NCI-H2227 treated with DMSO at 0.1 percent for 48 hours (cell line): ENCODE results near the gene MRPL36.
"Not testable (repeated sequence)": the region's sequence is repeated elsewhere in the genome, so short reads cannot be mapped to it uniquely, and the experiment has no call there.

ENCODE experiments used
- DNase-seq: peaks from one replicate; lab custom pipeline; 2025; lab: John Stamatoyannopoulos, UW

MRPL36 gene

DNA sequence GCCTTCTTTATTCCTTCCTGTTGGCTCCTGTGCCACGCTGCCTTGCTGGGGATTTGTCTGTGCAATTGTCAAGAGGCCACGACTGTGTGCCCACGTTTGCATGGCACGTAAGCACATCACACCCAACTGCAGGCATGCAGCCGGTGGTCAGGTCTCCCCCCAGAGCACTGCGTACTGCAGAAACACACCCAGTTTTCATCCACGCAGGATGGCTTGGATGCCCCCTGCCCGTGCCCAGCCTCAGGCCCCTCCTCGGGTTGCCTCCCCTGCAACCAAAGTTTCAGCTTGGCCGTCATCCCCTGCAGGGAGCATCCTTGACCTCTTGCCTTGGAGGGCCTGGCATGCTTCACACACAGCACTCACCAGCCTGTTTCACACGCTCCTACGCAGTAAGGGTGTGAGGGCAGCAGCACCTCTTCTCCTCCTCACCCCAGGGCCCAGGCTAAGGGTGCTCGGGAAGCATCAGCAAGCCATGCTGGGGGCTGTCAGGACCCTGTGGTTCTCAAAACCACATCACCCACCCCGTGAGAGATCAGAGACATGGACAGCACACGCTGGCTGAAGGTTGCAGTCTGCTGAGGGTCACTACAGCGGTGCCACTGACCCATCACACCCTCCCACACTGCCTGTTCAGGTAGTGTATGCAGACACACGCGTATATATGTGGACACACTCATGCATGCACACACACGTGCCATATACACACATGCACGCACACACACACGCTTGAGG is 3.1 kb downstream of the MRPL36 start:
- no peak for DNase-seq

DNA sequence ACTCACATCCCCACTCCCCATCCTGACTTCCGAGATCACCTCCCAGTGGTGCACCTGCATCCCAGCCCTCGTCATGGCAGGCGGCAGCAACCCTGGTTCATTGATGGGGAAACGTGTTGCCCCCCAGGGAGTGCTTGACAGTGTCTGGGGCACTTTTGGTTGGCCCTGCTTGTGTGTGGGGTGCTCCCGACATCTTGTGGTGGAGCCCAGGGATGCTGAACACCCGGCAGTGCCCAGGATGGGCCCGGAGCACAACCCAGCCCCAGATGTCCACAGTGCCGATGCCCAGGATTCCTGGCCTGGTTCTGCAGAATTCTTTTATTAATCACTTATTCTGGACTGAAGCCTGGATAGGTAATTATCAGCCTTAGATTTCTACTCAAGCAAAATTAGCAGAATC is 3.7 kb downstream of the MRPL36 start:
- DNase-seq: no peak

DNA sequence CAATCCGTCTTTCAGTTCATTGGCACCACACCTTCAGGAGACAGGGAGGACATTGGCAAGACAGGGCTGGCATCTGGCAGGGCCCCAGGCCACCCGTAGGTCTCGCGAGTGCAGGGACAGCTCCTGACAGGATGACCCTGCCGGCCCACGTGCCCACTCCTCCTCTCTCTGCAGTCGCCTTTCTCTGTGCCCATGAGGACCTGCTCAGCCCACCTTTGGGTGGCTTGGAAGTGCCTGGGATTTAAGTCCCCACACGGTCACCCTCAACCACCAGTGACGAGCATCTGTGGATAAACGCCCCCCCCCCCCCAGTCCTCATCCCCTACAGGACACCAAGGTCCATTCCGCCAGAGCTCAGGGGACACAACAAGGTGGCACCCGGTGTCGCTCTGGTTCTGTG is 4.1 kb downstream of the MRPL36 start:
- no peak for DNase-seq

DNA sequence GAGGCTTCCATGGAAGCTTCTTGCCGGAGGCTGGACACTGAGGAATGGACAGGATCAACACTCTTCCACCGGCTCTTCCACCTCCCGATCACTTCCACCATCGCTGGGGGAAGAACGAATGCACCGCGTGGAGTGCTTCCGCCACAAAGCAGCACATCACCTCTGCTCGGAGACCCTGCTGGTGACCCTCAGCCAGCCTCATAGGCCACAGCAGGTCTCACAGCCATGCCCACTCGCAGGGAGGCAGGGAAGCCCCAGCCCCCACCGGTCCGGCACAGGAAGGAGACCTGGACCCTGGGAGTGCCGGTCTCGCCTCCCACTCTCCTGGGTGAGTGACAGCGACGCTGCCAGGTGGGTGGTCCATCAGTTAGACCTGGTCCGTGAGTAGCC is 4.7 kb downstream of the MRPL36 start:
- no peak for DNase-seq

DNA sequence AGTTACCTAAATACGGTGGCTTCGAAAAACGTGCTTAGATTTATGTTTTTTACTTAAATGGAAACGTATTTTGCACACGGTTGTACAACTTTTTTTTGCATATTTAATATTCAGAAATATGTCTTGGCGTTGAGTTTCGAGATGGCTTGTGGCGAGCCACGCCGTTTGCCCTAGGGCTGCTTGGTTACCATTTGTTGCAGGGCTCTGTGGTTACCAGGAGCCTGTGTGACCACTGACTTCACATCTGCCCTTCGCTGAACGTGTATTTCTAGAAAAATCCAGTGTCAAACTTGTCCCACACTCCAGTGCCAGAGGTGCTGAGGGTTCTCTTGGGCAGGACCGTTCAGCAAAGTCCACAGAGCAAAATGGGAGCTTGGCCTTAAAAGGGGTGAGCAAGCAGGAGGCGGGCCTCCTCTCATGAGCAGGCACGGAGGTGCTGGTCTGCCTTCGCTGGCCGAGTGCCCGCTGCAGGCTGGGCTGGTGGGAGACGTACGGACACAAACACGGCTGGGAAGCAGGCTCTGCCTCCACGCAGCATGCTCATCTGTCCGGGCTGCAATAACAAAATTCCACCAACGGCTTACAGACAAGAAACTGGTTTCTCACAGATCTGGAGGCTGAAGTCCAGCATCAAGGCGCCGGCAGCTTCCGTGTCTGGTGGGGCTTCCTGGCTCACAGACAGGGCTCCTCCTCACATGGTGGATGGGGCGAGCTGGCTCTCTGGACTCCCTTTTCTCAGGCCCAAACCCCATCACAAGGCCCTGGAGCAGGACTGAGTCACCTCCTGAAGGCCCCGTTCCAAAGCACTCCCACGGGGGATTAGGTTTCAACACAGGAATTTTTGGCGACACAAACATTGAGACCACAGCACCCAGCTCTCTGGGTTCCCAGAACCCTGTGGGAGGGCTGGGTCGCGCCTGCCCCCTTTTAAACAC is 5.4 kb downstream of the MRPL36 start:
- DNase-seq: no peak

DNA sequence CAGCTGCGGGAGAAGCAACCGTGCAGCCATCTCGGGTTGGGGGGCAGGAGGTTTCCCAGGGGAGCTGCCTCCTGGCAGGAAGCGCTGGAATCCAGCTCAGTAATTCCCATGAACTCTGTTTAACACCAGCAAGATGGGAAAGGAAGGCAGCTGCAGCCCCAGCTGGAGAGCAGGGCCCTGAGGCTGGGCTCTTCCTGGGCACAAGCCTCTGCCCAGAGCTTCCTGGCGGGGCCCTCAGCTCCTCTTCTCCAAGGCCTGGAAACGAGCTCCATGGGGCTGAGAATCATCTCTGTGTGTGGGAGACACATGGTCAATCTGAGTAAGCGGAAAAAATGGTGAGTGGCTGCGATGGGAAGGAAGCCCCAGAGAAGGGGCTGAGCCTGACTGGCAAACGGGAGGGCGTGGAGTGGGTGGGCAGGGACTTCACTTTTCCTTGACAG is 6.3 kb downstream of the MRPL36 start:
- DNase-seq: no peak

DNA sequence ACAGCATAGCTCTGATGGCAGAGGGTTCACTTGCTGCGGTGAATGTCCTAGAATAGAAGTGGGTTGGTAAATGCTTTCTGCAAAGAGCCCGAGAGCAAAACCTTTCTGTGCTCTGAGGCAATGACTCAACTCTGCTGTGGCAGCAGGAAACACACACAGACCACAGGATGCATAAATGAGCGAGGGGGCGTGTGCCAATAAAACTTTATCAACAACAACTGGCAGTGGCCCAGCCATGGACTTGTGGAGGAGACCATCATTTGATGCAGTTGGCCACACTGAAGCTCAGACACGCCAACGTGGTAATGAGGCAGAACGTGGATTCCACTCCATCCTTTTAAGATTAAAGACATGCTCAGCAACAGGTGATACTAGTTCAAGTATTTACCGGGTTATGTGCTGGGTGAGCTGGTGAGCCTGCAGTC is 6.8 kb downstream of the MRPL36 start:
- no peak for DNase-seq

DNA sequence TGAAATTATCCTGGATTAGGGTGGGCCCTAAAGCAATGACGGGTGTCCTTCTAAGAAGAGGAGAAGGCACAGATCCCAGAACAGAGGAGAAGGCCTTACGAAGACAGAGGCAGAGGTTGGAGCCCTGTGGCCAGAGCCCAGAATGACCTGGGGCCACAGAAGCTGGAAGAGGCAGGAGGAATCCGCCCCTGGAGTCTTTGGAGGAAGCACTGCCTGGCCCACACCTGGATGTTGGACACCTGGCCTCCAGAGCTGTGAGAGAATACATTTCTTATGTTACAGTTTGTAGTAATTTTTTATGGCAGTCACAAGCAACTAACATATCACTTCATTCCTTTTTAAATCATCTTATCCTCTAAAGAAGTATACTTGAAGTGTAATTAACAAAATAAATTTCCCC is 8.5 kb downstream of the MRPL36 start:
- no peak for DNase-seq

DNA sequence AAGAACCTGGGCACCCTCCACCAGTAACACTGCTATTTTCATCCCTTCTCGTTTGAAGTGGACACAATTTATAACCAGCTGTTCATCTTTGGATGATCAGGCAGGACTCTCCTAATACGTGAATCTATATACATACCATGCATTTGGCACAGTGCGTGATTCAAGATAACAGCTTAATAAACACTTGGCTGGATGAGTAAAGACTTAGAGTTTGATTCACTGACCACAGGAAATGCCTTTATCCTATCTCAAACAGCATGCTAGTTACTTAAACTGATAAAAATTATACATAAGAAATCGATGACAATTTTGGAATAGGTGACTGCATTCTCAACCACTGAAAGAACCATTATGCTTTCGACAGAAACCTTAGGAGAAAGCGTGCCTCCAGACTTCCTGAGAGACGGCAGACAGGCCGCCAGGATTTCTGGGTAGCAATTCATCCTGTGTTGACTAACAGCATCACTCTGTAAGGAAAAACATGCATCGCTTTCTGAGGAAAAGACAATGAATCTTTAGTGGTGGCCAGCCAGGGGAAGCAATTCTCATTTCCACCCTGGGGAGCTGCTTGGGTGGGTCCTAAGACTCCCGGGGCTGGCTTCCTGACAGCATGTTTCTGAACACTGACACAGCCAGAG is 9.7 kb downstream of the MRPL36 start:
- no peak for DNase-seq

DNA sequence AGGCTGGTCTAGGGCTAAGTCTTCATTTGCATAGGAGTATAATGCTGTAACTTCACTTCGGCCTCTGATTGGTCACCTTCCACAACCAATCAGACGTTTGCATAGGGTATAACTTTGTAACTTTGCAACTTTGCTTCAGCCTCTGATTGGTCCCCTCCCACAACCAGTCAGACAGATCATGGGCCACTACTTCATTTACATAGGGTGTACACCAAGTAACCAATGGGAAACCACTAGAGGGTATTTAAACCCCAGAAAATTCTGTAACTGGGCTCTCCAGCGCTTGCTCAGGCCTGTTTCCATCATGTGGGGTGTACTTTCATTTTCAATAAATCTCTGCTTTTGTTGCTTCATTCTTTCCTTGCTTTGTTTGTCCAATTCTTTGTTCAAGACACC is 10.2 kb downstream of the MRPL36 start:
- DNase-seq: not testable (repeated sequence)

DNA sequence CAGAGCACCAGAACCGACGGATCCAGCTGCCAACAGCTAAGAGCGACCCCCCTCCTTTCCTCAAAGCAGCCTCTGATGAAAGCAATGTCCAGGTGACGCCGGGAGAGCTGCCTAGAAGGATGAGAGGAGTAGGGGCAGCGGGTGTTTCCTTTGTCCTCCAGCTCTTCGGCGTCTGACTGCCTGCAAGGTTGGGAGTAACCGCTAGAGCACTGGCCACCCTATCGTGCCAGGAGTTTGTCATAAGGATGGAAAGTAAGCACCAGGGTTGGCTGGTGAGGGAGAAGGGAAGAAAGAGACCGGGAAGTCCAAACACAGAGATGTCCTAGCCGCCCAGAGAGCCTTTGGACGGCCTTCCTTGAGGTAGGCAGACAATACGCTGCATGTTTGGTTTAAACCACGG is 10.8 kb downstream of the MRPL36 start:
- DNase-seq: no peak

DNA sequence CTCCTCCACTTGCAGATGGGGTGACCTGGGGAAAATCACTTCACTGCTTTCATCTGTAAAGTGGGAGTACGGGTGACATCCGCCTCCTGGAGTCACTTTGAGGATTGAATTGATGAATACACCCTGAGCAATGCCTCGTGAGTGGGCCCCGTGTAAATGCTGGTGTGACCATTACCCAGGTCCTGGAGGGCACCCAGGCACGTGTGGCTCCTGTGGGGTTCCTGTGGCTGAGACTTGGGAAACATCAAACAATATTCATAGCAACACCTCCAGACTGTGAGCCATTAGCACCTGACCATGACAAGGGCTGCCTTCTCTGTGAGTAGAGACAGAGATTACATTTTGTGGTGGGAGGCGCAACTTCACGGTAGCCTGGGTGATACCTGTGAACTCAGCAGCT is 11.4 kb downstream of the MRPL36 start:
- DNase-seq: no peak

DNA sequence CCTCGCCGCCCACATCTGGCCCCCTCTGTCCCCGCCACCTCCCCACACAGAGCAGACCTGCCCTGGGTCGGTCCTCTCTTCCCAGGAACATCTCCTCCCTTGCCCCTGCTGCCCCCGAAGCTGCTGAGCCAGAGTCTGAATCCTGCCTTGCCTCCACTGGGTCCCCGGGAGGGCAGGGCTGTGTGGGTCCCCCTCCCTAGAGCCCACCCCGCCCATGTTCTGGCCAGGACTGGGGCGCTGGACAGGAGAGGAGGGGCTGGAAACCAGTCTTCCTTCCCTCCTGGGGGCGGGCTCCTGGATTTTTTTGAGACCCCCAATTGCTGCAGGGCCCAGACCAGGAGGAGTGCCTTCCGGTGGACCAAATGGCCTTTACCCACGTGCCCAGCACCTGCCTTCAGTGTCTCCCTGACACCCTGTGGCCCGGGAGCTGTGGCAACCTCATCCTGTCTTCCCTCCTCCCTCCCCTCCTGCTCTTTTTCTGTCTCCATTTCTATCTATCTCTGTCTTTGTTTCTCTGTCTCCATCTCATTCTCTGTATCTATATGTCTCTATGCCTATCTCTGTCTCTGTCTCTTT is 12.1 kb downstream of the MRPL36 start:
- DNase-seq: no peak

DNA sequence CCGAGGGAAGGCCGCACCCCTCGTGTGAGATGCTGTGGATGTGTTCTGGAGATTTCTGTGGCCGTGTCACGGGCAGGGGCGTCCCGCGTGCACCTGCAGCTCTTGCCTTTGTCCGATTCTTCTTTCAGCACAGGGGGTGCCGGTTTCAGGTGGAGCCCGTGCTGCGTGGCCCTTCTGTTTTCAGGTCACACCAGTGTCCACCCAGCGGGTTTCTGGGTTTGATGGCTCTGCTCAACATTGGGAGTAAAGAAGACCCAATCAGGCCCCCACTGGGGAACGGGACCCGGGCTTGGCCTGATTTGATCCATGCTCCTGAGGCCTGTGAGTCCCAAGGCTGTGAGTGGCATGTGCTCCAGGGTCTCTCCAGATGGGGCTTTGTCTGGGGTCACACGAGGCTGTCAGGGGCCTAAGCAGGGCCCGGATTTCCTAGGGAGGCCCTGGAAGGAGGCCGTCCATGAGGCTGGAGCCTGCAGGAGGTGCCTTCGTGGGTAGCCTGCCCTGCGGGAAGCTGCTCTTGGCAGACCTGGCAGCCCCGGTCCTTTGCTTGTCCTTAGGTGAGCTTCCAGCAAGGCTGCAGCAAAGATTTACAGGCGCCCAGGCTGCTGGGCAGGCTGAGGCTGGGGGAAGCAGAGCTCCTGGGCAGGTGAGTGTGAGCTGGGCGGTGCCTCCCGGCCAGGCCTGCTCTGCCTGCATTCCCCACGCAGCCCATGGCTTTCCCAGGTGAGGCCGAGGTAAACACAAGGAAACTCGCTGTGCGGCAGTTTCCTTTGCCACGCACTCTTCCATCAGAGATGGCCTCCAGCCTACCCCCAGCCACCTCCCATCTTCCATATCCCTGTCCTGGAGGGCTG is 12.8 kb downstream of the MRPL36 start:
- DNase-seq: no peak

DNA sequence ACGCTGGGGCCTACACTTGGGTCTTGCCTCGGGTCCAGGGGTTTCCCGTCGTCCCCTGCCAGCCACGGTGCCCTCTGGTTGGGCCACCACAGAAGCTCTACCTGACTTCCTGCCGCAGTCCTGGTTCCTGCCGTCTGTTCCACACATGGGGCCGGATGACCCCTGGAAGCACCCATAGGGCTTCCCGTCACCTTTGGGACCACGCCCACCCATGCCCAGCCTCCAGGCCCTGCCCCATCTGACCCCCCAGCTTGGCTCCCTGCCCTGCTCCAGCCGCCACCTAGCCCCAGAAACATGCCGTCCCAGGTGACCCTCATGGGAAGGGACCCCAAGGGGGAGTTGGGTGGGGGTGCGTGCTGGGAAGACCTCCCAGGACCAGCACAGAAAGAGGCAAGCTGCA is 13.7 kb downstream of the MRPL36 start:
- no peak for DNase-seq

DNA sequence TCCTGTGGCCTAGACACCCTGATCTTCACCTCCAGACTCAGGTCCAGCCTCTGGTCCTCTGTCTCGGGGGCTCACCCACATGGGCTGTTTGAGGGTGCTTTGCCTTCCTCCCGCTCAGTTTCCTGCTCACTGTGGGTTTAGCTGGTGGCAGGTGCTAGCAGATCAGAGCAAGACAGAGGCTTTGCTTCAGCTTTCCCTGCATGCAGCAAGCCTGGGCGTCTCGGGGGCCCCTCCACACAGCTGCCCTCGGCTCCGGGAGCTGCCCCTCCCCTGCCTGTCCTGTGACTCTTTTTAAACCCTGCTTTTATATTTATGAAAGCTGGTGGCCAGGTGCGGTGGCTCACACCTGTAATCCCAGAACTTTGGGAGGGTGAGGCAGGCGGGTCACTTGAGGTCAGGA is 14.6 kb downstream of the MRPL36 start:
- DNase-seq: no peak

DNA sequence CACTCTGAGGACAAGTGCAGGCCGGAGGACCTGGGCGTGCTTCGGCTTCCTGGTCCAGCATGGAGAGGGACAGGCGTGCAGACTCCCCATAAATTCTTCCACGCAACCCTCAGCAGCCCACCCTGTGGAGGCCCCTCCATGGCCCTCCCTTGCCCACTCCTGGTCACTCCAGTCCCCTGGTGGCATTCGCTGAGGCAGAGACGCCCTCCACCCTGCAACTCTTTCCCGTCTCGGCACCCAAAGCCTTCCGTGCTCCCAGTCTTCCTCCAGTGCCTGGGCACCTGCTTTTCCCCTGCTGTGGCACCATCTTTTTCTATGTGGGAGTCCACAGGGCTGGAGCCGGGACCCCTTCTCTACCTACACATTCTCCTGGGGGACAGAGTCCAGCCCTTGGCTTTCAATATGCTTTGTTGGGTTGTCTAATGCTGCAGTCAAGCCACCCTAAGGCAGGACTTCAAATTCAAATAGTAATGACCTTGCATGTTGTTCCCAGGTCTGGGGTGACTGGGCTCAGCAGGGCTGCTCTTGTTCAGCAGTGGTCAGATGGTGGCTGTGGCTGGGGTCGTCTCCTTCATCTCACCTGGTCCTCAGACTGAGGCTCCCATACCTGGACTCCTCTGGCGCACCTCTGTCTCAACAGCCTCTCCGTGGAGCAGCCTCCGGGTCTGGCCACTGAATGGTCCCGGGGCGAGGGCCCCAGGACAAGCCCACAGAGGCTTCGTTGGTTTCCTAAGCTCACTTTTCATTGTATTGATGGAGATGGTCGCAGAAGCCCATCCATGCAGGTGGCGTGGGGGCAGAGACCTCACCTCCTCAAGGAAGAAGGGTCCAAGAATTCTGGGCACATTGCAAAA is 15.2 kb downstream of the MRPL36 start:
- DNase-seq: no peak

DNA sequence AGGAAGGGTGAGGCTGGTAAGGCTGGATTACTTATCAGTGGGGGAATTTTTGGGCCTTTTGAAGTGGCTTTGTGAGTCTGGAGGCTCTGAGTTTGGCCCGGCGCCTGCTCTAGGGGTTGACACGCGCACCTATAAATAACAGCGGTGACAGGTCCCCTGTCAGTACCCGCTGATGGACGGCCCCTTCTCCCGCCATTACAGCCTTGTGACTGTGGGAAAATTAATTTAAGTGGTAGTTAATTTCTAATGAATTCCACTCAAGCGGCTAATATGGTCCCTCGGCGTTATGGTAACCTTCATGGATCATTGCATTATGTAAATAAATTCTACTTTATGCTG is 16.5 kb downstream of the MRPL36 start:
- no peak for DNase-seq

DNA sequence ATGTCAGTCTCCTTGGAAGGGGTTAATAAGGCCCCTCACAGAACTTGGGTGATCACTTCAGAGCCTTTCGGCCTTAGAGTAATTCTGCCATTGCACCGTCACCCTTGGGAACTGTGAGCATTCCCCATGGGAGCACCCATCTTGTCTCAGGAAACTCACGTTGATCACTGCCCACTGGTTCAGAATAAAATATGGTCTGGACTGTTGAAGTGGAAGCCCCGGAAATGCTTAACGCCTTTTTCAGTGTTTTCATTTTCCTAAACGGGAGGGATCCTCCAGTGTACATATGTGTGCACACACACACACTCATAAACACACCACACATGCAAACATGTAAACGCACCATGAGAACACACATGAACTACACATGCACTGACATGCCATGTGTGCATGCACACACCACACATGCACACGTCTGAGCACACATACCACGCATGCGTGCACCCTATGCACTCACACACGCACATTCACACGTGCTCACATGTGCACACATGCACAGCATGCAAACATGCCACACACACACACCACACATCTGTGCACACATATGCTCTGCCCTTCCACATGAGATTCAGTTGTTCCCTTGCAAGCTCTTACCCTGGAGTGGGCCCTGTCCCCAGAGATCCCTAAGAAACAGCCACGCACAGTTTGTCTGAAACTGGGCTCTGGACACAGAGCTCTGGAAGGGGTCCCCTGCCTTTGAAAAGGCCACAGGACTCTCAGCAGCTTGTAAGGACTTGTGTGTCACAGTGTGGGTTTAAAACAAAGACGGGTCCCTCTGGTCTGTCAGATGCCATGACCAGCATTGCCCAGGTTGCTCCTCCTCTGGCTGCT is 17.0 kb downstream of the MRPL36 start:
- no peak for DNase-seq
